HL-60/S4 treated with retinoic acid at 250 ng/mL for 4 days and 3 days (cell line): ENCODE data around the gene FOXL1.

ENCODE experiments used
- in situ Hi-C: fragments of 300-500 bp; cut with MboI; formaldehyde crosslinking; loops from 2 replicates; pipeline ENCODE4 v1.7.0; 2022; ENCODE audit warnings: low sequenced_read_pairs

Gene FOXL1

GRCh38 chr16:86625821-86626220 is 47.5 kb downstream of the FOXL1 start:
- in situ Hi-C loops: no loop called here

DNA sequence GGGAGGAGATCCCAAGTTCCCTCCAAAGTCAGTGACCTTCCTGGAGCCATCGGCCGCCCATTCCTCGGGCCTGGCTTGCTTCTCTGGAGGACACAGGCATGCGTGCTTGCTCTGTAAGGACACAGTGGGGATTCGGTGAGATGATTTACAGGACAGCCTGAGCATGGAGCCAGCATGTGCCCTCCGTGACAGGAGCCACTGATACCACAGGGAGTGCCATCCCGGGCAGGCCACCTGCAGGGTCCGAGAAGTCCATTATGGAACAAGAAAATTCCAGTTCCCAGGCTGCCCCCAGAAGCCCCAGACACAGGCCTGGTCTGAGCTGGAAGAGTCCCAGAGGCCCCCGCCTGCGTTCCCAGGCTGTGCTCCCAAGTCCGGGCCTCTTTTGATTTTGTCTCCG is 47.9 kb downstream of the FOXL1 start:
- in situ Hi-C loops: no loop called here

- in situ Hi-C loops: no loop called here
Measured at GRCh38 chr16:86626966-86627365, 48.6 kb downstream of the FOXL1 start.

- in situ Hi-C loops: no loop called here
Measured at GRCh38 chr16:86628614-86629013, 50.3 kb downstream of the FOXL1 start.

GRCh38 chr16:86630471-86630870 is 52.1 kb downstream of the FOXL1 start:
- in situ Hi-C loops: no loop called here

DNA sequence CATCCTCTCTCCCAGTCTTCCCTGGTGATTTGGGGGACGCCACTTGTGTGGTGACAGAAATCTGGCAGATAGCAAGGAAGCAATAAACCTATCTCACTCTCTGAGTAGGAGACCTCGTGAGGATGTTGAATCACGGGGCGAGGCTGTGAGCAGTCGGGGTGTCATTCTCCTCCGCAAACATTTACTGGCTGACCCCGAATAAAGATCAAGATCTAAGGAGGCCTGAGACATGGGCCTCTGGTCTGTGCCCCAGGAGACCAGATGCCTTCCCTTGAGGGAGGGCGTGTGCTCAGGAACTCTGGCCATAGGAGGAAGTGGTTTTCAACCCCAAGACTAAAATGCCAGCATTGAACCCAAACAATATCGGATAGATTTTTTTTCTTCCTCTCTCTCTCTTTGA is 53.1 kb downstream of the FOXL1 start:
- in situ Hi-C loops: no loop called here
